ENCODE measurements around the gene GCNT4.
"Not testable (repeated sequence)": the region's sequence is repeated elsewhere in the genome, so short reads cannot be mapped to it uniquely, and the experiment has no call there.

GCNT4 gene, protein sequence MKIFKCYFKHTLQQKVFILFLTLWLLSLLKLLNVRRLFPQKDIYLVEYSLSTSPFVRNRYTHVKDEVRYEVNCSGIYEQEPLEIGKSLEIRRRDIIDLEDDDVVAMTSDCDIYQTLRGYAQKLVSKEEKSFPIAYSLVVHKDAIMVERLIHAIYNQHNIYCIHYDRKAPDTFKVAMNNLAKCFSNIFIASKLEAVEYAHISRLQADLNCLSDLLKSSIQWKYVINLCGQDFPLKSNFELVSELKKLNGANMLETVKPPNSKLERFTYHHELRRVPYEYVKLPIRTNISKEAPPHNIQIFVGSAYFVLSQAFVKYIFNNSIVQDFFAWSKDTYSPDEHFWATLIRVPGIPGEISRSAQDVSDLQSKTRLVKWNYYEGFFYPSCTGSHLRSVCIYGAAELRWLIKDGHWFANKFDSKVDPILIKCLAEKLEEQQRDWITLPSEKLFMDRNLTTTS

DNA sequence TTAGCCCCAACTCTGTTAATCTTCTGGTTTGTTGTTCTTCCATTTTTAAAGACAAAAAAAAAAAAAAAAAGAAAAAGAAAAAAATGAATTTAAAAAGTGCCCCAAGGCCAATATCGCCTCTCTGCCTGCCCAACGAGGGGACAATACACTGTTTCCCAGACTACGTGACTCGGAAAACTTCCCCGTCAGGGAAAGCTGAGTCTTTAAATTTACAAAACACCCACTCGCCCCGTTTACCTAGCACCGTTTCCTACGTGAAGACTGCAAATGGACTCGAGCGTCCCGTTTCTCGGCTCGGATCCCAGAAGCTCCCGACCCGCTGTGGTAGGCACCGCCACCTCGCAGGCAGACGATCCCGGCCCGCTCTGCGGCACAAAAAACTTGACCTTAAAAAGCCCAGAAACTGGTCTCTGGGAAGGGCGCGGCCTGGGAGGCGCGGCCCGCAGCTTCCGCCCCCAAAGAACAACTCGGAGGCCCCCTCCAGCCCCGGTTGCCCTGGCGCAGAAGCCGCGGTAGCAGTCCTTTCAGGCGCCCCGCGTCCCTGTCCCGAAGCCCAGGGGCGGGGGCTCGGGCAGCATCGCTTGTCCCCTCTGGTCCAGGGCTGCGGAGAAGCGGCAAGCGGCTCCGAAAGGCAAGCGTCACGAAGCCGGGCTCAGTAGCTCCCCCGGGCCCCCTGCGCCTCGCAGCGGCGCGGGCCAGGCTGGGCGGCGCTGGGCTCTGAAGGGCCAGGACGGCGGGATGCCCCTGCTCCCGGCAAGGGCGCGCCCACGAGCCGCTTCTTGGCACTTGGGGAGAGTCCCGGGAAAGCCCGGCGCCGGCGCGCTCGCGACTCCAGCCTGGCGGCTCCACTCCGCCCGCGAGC lies at the start of gene GCNT4:
TSS of gene GCNT4 (minus strand) at position 367 of the 862 bp plus-strand sequence. CDS start 22,521 bp downstream, outside the sequence.
- H3K27ac Mint-ChIP-seq = peak within 1 kb of the TSS in 1 of 3 experiments; percentile 35
- no peaks in the 10 kb centered on the region for H3K9me3 Mint-ChIP-seq
- no peaks in the 10 kb centered on the region for H3K36me3 Mint-ChIP-seq (ENCODE audit: low read depth)
- H3K4me1 Mint-ChIP-seq = peaks cover 20% of the 10 kb centered on the region
- H3K4me3 Mint-ChIP-seq = peak within 1 kb of the TSS; percentile 81 to 83 (median 83)
- TF ChIP-seq CTCF (IDR thresholded peaks at IDR 0.05; ENCODE audit: unreplicated experiment in 3 of 3) = no peak
- H3K27me3 Mint-ChIP-seq (ENCODE audit: low read depth) = peaks cover 73% of the 10 kb centered on the region

GRCh38 chr5:75095956-75096355 lies 43.6 kb upstream of the GCNT4 start:
- not testable (repeated sequence) for H3K36me3 Mint-ChIP-seq (ENCODE audit: low read depth); H3K4me3 Mint-ChIP-seq; H3K27ac Mint-ChIP-seq; H3K27me3 Mint-ChIP-seq (ENCODE audit: low read depth); H3K4me1 Mint-ChIP-seq
- H3K9me3 Mint-ChIP-seq = peaks cover 18% of the 10 kb centered on the region

GRCh38 chr5:75091597-75091996 lies 39.2 kb upstream of the GCNT4 start:
- Mint-ChIP-seq H3K27me3 (ENCODE audit: low read depth) (peaks cover 4% of the 10 kb centered on the region), H3K4me1 (no peaks in the 10 kb centered on the region), H3K27ac (no peak overlapping the region), H3K36me3 (ENCODE audit: low read depth) (no peaks in the 10 kb centered on the region), H3K4me3 (no peak overlapping the region), H3K9me3 (peaks cover 4% of the 10 kb centered on the region)
- TF ChIP-seq CTCF (IDR thresholded peaks at IDR 0.05; ENCODE audit: unreplicated experiment in 3 of 3) = no peak

DNA sequence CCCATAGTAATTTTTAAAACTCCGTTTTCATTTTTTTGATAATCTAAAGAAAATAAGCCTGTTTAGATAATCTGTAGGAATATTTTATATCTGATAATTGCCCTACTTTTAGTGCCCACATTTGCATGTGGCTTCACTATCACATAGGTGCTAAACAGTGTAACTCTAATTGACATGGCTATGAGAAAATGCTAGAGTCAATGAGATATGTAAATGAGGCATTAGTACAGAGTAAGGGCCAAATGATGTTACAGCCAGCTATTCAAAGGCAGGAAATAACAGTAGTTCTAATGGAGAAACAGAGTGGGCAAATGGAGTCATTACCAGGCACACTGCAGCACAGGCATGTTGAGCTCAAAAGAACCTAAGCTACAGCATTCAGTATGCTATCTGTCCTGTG lies 37.3 kb upstream of the GCNT4 start:
- no peaks in the 10 kb centered on the region for H3K36me3 Mint-ChIP-seq (ENCODE audit: low read depth)
- no peak overlapping the region for H3K4me3 Mint-ChIP-seq
- no peaks in the 10 kb centered on the region for H3K4me1 Mint-ChIP-seq
- no peaks in the 10 kb centered on the region for H3K9me3 Mint-ChIP-seq
- no peak for TF ChIP-seq CTCF (IDR thresholded peaks at IDR 0.05; ENCODE audit: unreplicated experiment in 3 of 3)
- no peak overlapping the region for H3K27ac Mint-ChIP-seq
- peaks cover 4% of the 10 kb centered on the region for H3K27me3 Mint-ChIP-seq (ENCODE audit: low read depth)

GRCh38 chr5:75089137-75089536 lies 36.8 kb upstream of the GCNT4 start:
- no peak overlapping the region for H3K27ac Mint-ChIP-seq
- H3K36me3 Mint-ChIP-seq (ENCODE audit: low read depth) = no peaks in the 10 kb centered on the region
- no peak for TF ChIP-seq CTCF (IDR thresholded peaks at IDR 0.05; ENCODE audit: unreplicated experiment in 3 of 3)
- H3K4me1 Mint-ChIP-seq = no peaks in the 10 kb centered on the region
- H3K27me3 Mint-ChIP-seq (ENCODE audit: low read depth) = peaks cover 4% of the 10 kb centered on the region
- H3K9me3 Mint-ChIP-seq = no peaks in the 10 kb centered on the region
- no peak overlapping the region for H3K4me3 Mint-ChIP-seq

GRCh38 chr5:75088648-75089047 lies 36.3 kb upstream of the GCNT4 start:
- Mint-ChIP-seq H3K9me3 (no peaks in the 10 kb centered on the region), H3K4me3 (no peak overlapping the region), H3K4me1 (no peaks in the 10 kb centered on the region), H3K36me3 (ENCODE audit: low read depth) (no peaks in the 10 kb centered on the region), H3K27ac (no peak overlapping the region), H3K27me3 (ENCODE audit: low read depth) (peaks cover 4% of the 10 kb centered on the region)
- no peak for TF ChIP-seq CTCF (IDR thresholded peaks at IDR 0.05; ENCODE audit: unreplicated experiment in 3 of 3)

All from nephron (organoid).